A673 (cell line): ENCODE data around the gene CHIC2.

Experiments used
- EZH2 ChIP-seq: fragments of 200-600 bp; sonication (generic); IDR thresholded peaks from 2 replicates; pipeline ENCODE4 v1.6.1; 2017; ENCODE audit warnings: borderline replicate concordance, low read depth, mild to moderate bottlenecking, mixed read lengths, antibody characterized with exemption, low read length; ENCODE audit not compliant: poor library complexity, severe bottlenecking
- TF ChIP-seq, protein P1 (sequence below): fragments of 300-800, 200-600 bp; sonication (generic); conservative IDR thresholded peaks from 2 replicates; pipeline ENCODE4 v1.5.1; 2017; ENCODE audit warnings: low read depth, mild to moderate bottlenecking, antibody characterized with exemption, low read length, moderate library complexity, mixed read lengths

DNA sequence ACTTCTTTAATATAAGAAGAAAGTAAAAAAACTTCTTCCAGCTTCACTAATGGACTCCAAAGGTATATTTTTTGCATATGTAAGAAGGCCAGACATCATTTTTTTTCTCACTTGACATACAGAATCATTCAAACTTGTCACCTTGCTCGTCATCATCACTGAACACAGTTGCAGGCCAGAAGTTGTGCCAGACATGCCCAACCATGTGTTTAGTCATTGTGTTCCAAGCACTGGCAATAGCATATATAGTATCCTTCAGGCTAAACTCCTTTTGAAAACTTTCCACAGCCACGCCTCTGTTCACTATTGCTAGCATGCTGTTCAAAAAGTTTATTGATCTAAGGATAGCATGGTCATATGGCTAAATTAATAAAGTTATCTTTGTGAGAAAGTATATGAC is 83.3 kb downstream of the CHIC2 start:
- TF ChIP-seq, protein P1, sequence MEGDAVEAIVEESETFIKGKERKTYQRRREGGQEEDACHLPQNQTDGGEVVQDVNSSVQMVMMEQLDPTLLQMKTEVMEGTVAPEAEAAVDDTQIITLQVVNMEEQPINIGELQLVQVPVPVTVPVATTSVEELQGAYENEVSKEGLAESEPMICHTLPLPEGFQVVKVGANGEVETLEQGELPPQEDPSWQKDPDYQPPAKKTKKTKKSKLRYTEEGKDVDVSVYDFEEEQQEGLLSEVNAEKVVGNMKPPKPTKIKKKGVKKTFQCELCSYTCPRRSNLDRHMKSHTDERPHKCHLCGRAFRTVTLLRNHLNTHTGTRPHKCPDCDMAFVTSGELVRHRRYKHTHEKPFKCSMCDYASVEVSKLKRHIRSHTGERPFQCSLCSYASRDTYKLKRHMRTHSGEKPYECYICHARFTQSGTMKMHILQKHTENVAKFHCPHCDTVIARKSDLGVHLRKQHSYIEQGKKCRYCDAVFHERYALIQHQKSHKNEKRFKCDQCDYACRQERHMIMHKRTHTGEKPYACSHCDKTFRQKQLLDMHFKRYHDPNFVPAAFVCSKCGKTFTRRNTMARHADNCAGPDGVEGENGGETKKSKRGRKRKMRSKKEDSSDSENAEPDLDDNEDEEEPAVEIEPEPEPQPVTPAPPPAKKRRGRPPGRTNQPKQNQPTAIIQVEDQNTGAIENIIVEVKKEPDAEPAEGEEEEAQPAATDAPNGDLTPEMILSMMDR, result no peak
- no peak for TF ChIP-seq EZH2
